Dedifferentiated amniotic fluid mesenchymal stem cell (primary cell): ENCODE results near the gene TDRD7.
"Not testable (repeated sequence)": the region's sequence is repeated elsewhere in the genome, so short reads cannot be mapped to it uniquely, and the experiment has no call there.

ENCODE experiments used
- DNase-seq: peaks from one replicate; pipeline ENCODE4 v3.0.0-alpha.2; 2016; ENCODE audit errors: extremely low spot score

TDRD7 gene

GRCh38 chr9:97419309-97419867, 7.5 kb downstream of the TDRD7 start:
- no peak for DNase-seq

GRCh38 chr9:97425336-97425972, 13.6 kb downstream of the TDRD7 start:
- no peak for DNase-seq

GRCh38 chr9:97425973-97426336, 14.1 kb downstream of the TDRD7 start:
- DNase-seq, result no peak

- no peak for DNase-seq
Observed at GRCh38 chr9:97427885-97428284, 16.0 kb downstream of the TDRD7 start.

- DNase-seq, result no peak
Observed at GRCh38 chr9:97430316-97431043, 18.6 kb downstream of the TDRD7 start.

- no peak for DNase-seq
Observed at GRCh38 chr9:97431044-97431441, 19.1 kb downstream of the TDRD7 start.

DNA sequence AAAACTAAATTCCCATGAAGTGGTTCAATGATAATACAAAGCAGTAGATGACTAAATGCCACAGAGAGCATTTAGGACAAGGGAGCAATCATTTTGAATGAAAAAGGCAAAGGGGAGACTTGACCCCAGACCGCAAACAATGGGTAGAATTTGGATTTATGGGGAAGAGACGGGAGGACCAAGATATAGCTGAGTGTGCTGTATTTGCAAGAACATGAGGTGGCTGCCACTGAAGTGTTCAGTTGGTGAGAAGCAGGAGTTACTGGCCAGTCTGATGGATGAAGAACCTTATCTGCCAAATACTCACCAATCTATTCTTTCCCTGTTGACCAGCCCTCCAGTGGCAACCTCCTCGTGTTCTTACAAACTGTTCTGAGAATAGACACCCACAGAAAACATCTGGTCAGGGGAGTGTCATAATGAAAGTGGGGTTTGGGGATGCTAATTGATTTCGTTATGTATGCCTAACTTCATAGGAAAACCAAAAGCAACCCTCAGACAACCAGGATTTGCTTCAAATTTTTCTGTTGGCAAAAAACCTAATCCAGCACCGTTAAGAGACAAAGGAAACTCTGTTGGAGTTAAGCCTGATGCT, 19.8 kb downstream of the TDRD7 start:
- DNase-seq, result no peak

GRCh38 chr9:97437051-97437600, 25.2 kb downstream of the TDRD7 start:
- DNase-seq, result no peak

DNA sequence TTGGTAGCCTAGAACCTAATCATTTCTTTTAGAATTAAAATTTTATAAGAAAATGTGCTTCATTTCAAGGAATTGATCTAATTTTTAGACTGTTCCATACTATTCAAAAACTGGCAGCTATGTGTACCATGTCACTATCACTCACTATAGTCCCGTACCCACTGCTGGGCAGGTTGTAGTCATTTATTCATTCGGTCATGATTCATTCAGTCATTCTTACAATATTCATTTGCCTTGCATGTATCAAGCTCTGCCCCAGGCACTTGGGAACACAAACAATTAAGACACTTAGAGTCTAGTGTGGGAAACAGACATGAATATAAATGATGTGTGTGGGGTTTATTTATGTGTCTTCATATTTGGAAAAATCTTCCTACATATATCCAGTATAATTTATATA, 26.4 kb downstream of the TDRD7 start:
- no peak for DNase-seq

- no peak for DNase-seq
Observed at GRCh38 chr9:97438666-97439065, 26.8 kb downstream of the TDRD7 start.

DNA sequence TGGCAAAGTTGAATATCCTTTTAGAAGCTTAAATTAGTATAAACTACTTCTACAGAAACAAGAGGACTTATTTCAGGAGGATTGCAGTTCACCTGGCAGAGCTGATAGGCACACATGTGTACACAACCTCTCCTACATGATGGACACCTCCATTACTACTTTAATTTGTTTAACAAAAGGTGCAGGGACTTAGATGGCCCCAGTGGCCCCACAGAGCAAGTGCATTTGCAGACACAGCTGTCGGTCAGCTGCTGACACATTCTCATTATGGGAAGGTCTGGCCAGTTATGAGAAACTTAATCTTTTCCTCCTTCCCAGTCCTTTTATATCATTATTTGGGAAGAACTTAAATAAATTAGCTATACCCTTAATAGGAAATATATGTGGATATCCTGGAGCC, 28.3 kb downstream of the TDRD7 start:
- DNase-seq, result no peak

- no peak for DNase-seq
Observed at GRCh38 chr9:97441729-97442128, 29.8 kb downstream of the TDRD7 start.

- no peak for DNase-seq
Observed at GRCh38 chr9:97445119-97445701, 33.3 kb downstream of the TDRD7 start.

- no peak for DNase-seq
Observed at GRCh38 chr9:97447001-97447400, 35.1 kb downstream of the TDRD7 start.

DNA sequence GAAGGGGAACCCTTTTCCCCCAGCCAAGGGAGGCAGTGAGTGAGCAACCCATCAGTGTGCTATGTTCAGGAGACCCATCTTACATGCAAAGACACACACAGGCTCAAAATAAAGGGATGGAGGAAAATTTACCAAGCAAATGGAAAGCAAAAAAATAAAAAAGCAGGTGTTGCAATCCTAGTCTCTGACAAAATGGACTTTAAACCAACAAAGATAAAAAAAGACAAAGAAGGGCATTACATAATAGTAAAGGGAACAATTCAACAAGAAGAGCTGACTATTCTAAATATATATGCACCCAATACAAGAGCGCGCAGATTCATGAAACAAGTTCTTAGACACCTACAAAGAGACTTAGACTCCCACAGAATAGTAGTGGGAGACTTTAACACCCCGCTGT, 41.7 kb downstream of the TDRD7 start:
- not testable (repeated sequence) for DNase-seq

- not testable (repeated sequence) for DNase-seq
Observed at GRCh38 chr9:97456841-97457240, 44.9 kb downstream of the TDRD7 start.

DNA sequence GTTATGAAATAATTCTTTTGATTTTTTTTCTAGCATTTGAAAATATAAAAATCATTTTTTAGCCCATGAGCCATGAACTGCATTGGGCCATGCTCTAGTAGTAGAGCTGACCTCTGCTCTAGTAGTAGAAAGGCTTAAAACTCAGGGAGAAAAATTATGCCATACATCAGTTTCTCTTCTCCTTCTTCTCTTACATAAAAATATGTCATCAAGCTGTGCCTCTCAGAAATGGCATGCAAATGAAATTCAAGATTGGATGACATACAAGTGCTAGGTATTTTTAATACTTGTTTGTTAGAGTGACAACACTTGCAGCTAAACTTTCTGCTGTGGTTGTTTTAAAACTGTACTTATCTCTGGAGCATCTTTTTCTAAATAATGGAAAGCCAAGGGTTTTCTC, 47.4 kb downstream of the TDRD7 start:
- no peak for DNase-seq

DNA sequence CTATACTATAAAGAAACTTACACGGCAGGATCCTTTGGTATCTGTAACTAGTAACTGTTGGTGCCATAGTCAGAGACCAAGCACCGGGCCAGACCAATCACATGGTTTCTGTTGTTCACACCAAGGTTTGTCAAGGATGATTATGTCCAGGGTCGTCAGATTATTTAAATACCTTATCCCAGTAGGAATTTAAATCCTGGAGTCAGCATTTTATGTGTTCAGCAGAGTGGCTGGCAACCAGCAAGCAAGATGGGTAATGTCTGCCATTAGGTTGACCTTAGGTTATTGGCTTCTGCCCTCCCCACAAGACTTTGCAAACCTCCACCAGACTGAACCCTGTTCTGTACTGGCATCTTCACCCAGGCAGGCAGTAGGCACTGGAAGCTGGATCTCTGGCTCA, 50.3 kb downstream of the TDRD7 start:
- DNase-seq, result no peak

- no peak for DNase-seq
Observed at GRCh38 chr9:97462914-97463313, 51.0 kb downstream of the TDRD7 start.

DNA sequence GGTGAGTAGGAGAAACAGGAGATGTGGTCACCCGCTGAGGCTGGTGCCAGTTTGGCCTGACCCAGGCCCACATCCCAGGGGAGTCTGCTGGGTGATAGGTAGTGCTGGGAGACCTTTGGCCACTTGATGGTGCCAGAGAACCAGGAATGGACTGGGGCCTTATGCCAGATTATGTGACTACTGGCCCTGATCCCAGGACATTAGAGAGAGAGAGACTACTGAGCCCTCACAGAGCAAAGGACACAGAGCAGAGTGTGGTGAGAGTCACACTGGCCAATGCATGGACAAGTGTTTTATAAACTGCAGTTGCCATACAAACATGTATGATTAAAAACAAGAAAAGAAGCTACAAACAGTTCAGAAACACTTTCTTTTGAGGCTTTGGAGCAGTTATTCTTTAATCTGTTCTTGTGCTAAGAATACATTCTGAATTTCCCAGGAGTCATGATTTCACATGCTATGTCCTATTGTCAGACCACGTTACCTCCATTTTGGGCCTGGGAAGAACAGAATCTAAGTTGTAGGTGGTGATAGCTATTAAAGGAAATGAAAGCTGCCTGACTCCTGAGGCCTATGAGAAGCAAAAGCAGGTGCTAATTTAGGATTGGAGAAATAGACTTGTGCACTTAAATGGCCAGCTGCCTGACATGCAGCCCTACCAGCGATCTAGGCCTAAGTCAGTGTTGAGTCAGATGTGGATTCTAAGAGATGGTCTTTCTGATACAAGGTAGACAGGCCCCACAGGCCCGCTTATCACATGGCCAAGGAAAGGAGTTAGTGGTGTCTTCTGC, 57.0 kb downstream of the TDRD7 start:
- peak; percentile 42 for DNase-seq

- DNase-seq, result no peak
Observed at GRCh38 chr9:97470076-97470475, 58.2 kb downstream of the TDRD7 start.

DNA sequence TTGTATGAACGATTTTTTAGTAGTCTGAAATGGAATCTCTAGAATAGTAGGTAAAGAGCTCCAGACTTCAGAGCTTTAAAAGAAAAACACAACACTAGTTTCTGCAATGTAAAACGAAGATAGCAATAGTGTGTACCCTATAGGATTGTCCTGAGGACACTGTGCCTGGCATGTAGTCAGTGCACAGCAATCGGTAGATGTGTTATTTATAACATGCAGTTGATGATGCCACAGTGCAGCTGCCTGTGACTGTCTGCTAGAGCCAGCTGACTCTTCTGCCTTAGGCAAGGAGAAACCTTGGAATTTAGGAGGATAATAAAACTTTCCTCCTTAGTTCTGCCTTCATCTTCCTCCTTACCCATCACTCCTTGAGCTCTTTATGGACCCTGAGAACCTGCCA, 61.8 kb downstream of the TDRD7 start:
- no peak for DNase-seq
